Upper lobe of left lung (tissue), 6 donors: ENCODE data around the gene MACROD1. TPM values are rescaled to one million over a fixed set of nuclear protein-coding genes. Genes with fewer than 3 reads are reported as not detected.

ENCODE experiments used
- ATAC-seq, 2 donors: fragments of 200-7000 bp; cut with Tn5 transposase; one replicate each; pipeline ENCODE4 v1.9.1; 2022; ENCODE audit warnings: mild to moderate bottlenecking in 2 of 2, moderate library complexity in 2 of 2; ENCODE audit not compliant: low FRiP score in 2 of 2
- DNase-seq, 2 donors: peaks; one replicate each; pipeline ENCODE4 v3.0.0-alpha.2; 2019 to 2020
- H3K27ac ChIP-seq, 4 donors: fragments of 200-600 bp; sonication (generic); one replicate each; pipeline ENCODE4 v1.5.1; 2016 to 2019
- H3K27me3 ChIP-seq, 4 donors: fragments of 200-600 bp; sonication (generic); one replicate each; pipeline ENCODE4 v1.5.1; 2017 to 2019
- H3K36me3 ChIP-seq, 4 donors: fragments of 200-600 bp; sonication (generic); one replicate each; pipeline ENCODE4 v1.5.1; 2016 to 2019
- H3K4me1 ChIP-seq, 4 donors: fragments of 200-600 bp; sonication (generic); one replicate each; pipeline ENCODE4 v1.5.1; 2018 to 2019
- H3K4me3 ChIP-seq, 4 donors: fragments of 200-600 bp; sonication (generic); one replicate each; pipeline ENCODE4 v1.5.1; 2017 to 2019; ENCODE audit warnings: mild to moderate bottlenecking in 2 of 4, moderate library complexity in 1 of 4
- H3K9me3 ChIP-seq, 4 donors: fragments of 200-600 bp; sonication (generic); one replicate each; pipeline ENCODE4 v1.5.1; 2018 to 2019
- EP300 ChIP-seq, 4 donors: sonication (generic); formaldehyde crosslinking; IDR thresholded peaks; one replicate each; pipeline ENCODE4 v1.5.1; 2017; ENCODE audit warnings: antibody characterized with exemption in 4 of 4, control low read depth in 2 of 4
- POLR2A ChIP-seq, 4 donors: fragments of 450-650 bp; IDR thresholded peaks; one replicate each; pipeline ENCODE4 v1.5.1; 2016 to 2017; ENCODE audit warnings: antibody characterized with exemption in 4 of 4, mild to moderate bottlenecking in 2 of 4
- POLR2AphosphoS5 ChIP-seq, 2 donors: sonication (generic); formaldehyde crosslinking; IDR thresholded peaks; one replicate each; pipeline ENCODE4 v1.5.1; 2017; ENCODE audit warnings: antibody characterized with exemption in 2 of 2
- WGBS, 2 donors: methylation state at CpG; one replicate each; pipeline ENCODE4 v1.1.5; 2017 to 2018; 5-methylcytosine and 5-hydroxymethylcytosine counted together
- total RNA-seq, 6 donors: library from RNA; depleted of rRNA in 4 of 6; stranded (reverse); fragments of >200 nt in 4 of 6; gene quantifications; one replicate each; pipeline versions ENCODE4 v1.1.0 to v1.2.1, GENCODE V29; 2016 to 2021
- TF ChIP-seq, protein P1 (sequence below), 6 experiments: fragments of 450-650 bp in 4 of 6; fragments of 200-600 bp in 2 of 6; sonication (generic) in 2 of 6; IDR thresholded peaks; one replicate each; pipeline ENCODE4 v1.5.1; 2016 to 2019; ENCODE audit warnings: antibody characterized with exemption in 6 of 6
- donor health status: DM: no; HTN: no; CAD: no; lungs with moderate emphysema.
- donor health status: DM: no; HTN: yes; CAD: no; lungs with severe emphysema.

The MACROD1 gene
- total RNA-seq, 6 donors from 2014 or later, result 16.7 to 59.7 (median 33.5) TPM

DNA sequence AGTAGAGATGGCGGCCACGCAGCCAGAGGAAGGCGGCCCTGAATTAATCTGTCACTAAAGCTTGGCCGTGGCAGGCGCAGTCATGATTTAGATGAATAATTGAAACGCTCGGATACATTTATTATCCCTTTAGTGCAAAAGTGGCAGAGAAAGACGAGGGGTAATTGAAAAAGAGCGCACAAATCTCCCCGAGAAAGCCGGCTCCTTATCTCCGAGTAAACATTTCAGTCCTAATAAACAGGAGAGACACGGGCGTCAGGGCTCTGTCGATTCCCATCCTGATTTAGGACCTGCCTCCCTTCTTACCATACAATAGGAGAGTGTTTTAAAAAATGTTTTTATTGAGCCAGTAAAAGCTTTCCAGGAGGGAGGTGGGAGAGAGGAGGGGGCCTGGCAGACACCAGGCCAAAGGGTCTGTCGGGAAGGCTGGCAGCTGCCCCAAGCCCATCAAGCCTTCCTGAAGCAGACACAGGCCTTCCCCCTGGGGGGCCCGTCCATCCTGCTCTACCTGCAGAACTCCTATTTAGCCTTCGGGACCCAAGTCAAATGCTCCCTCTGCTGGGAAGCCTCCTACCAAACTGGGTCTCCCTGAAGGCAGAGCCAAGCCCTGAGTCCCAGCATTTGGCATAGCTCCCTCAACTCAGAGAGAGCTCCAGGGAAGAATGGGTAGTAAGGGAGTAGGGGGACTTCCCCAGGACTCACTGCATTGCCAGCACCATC lies 156.8 kb downstream of the MACROD1 start:
- Histone ChIP-seq H3K9me3 (no peaks in the 10 kb centered on the region), H3K27me3 (no peaks in the 10 kb centered on the region), H3K27ac (no peak overlapping the region), H3K4me3 (no peak overlapping the region), H3K36me3 (no peaks in the 10 kb centered on the region), H3K4me1 (peaks cover 17 to 19% (median 18%) of the 10 kb centered on the region in 4 donors)
- no peak for TF ChIP-seq POLR2A (IDR thresholded peaks at IDR 0.05)
- TF ChIP-seq EP300 (IDR thresholded peaks at IDR 0.05), result no peak
- TF ChIP-seq, protein P1, sequence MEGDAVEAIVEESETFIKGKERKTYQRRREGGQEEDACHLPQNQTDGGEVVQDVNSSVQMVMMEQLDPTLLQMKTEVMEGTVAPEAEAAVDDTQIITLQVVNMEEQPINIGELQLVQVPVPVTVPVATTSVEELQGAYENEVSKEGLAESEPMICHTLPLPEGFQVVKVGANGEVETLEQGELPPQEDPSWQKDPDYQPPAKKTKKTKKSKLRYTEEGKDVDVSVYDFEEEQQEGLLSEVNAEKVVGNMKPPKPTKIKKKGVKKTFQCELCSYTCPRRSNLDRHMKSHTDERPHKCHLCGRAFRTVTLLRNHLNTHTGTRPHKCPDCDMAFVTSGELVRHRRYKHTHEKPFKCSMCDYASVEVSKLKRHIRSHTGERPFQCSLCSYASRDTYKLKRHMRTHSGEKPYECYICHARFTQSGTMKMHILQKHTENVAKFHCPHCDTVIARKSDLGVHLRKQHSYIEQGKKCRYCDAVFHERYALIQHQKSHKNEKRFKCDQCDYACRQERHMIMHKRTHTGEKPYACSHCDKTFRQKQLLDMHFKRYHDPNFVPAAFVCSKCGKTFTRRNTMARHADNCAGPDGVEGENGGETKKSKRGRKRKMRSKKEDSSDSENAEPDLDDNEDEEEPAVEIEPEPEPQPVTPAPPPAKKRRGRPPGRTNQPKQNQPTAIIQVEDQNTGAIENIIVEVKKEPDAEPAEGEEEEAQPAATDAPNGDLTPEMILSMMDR (IDR thresholded peaks at IDR 0.05), result no peak
- no peak for TF ChIP-seq POLR2AphosphoS5 (IDR thresholded peaks at IDR 0.05)
- DNase-seq, result no peak
- ATAC-seq, result no peak
- WGBS, 2 donors, result 92 to 95% methylated on average over 16 to 18 of the region's 18 CpGs

DNA sequence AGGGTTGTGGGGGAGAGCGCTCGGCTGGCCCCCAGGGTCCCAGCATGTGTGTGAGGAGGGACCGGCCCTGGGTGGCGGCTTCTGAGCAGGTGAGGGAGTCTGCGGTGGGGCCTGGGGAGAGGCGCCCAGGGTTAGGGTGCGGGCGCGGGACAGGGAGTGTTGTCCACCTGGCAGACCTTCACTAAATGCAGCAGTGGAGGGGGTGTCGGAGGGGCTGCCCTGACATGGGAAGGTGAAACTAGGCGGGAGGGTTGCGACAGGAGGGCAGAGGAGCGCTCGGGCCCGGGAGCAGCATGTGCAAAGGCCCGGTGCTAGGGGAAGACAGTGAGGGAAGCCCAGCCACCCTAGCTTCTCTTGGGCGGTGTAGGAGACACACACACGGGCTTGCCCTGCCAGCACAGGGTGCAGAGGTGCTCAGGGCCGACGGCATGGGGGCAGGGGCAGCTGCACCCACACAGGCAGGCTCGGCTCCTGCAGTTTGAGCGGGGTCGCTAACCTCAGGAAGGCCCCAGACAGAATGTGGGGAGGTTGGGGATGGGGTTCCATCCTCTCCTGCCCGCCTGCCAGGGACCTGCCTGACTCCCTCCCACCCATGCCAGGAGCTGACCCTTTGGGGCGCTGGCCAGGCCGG lies 157.5 kb downstream of the MACROD1 start:
- Histone ChIP-seq H3K27me3 (no peaks in the 10 kb centered on the region), H3K27ac (peak overlapping the region in 2 of 4 donors; percentile 18 to 57), H3K4me3 (peak overlapping the region in 3 of 4 donors; percentile 34 to 49 (median 45)), H3K9me3 (no peaks in the 10 kb centered on the region), H3K4me1 (peaks cover 17 to 19% (median 18%) of the 10 kb centered on the region in 4 donors), H3K36me3 (no peaks in the 10 kb centered on the region)
- no peak for ATAC-seq
- whole genome bisulfite sequencing, 2 donors, result 91 to 94% methylated on average over 20 to 26 of the region's 26 CpGs
- DNase-seq, result no peak
- no peak for TF ChIP-seq EP300 (IDR thresholded peaks at IDR 0.05)
- TF ChIP-seq, protein P1 (IDR thresholded peaks at IDR 0.05), result no peak
- TF ChIP-seq POLR2A (IDR thresholded peaks at IDR 0.05), result no peak
- TF ChIP-seq POLR2AphosphoS5 (IDR thresholded peaks at IDR 0.05), result no peak

DNA sequence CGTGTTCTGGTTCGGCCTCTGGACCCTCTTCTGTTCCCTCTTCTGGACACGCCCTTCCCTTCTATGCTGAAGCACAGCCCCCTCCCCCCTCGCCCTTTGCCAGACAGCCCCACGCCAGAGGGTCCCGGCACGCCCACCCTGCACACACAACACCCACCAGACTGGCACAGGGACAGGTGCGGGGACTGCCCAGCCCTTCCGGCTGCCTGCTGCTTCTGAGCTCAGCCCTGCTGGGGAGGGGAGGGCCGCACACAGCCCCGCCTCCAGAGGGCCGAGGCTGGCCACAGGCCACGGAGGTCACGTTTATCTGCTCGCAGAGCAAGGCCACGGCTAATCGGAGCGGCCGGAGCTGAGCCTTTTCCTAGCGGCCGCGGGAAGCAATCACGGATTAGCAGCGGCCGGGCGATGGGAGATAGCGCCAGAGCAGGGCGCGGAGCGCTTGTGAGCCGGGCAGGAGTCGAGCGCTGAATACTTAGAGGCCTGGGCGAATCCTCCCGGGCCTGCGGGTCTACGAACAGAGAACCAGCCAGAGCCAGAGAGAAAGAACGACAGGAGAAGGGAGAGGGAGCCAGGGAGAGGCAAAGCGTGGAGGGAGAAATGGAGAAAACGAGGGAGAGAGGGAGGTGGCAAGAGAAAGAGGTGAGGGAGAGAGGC lies 158.2 kb downstream of the MACROD1 start:
- WGBS, 2 donors, result 10 to 14% methylated on average over 19 to 23 of the region's 40 CpGs
- DNase-seq, result peak; percentile 84 to 94
- Histone ChIP-seq H3K9me3 (no peaks in the 10 kb centered on the region), H3K27me3 (no peaks in the 10 kb centered on the region), H3K36me3 (no peaks in the 10 kb centered on the region), H3K4me1 (peaks cover 17 to 19% (median 18%) of the 10 kb centered on the region in 4 donors), H3K4me3 (peak overlapping the region; percentile 4 to 49 (median 40)), H3K27ac (peak overlapping the region in 3 of 4 donors; percentile 18 to 57 (median 31))
- ATAC-seq, result peak; percentile 85 to 95
- TF ChIP-seq POLR2AphosphoS5 (IDR thresholded peaks at IDR 0.05), result no peak
- TF ChIP-seq, protein P1 (IDR thresholded peaks at IDR 0.05), result peak; percentile 29 to 82 (median 45)
- TF ChIP-seq POLR2A (IDR thresholded peaks at IDR 0.05), result peak in 1 of 4 donors; percentile 34
- no peak for TF ChIP-seq EP300 (IDR thresholded peaks at IDR 0.05)

DNA sequence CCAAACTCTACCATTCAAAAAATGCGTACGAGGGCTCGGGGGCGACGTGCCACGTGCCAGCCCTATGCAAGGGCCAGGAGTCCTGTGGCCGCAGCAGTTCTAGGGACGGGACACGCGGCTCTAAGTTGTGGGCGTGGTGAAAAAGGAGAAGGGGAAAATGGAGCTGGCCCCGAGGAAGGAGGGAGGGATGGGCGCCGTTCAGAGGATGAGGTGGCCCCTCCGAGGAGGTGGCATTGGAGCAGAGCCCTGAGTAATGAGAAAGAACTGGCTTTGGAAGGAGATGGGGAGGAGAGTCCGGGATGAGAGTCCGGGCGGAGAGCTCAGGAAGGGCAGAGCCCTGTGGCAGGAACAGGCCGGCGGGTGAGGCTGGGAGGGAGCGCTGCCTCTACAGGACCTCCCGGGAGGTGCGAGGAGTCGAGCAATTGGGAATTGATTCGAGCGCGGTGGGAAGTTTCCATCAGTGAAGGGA lies 158.7 kb downstream of the MACROD1 start:
- H3K27me3 ChIP-seq, result no peaks in the 10 kb centered on the region
- 2 to 4% methylated on average over 26 to 27 of the region's 27 CpGs for WGBS, 2 donors
- peak overlapping the region; percentile 4 to 49 (median 40) for H3K4me3 ChIP-seq
- TF ChIP-seq POLR2A (IDR thresholded peaks at IDR 0.05) (no peak), POLR2AphosphoS5 (IDR thresholded peaks at IDR 0.05) (no peak)
- TF ChIP-seq, protein P1 (IDR thresholded peaks at IDR 0.05), result no peak
- no peaks in the 10 kb centered on the region for H3K36me3 ChIP-seq
- no peak for DNase-seq
- peak; percentile 41 to 67 for ATAC-seq
- H3K27ac ChIP-seq, result peak overlapping the region in 3 of 4 donors; percentile 18 to 57 (median 31)
- peaks cover 18 to 21% (median 20%) of the 10 kb centered on the region in 4 donors for H3K4me1 ChIP-seq
- no peaks in the 10 kb centered on the region for H3K9me3 ChIP-seq
